Measurements from ENCODE around the gene BCORL1. TPM values are rescaled to one million over a fixed set of nuclear protein-coding genes. Genes with fewer than 3 reads are reported as not detected.

BCORL1 gene
- total and polyA plus RNA-seq, 2 donors (not counting 3 experiments of a cell fraction or from before 2014, with no cell fraction given) = 1.8 to 13.1 TPM

GRCh38 chrX:130051176-130051845, 68.9 kb downstream of the BCORL1 start:
- no peaks in the 10 kb centered on the region for H3K9me1 ChIP-seq (replicated peaks; ENCODE audit: control insufficient read depth, extremely low read depth, insufficient read depth, low read length)
- ChIA-PET POLR2A (no interaction called here), CTCF (interaction anchor here (0.9 to 1.4 kb wide), 2 partner anchors 10 to 13 kb away, joined by 3 read pairs; no protein-coding TSS in a partner anchor)
- H3K4me3 ChIP-seq (replicated peaks in 1 of 3; ENCODE audit: insufficient read depth in 1 of 3, low read depth in 1 of 3, low read length in 3 of 3) = no peak overlapping the region
- no TSS peak for BruUV-seq (replicated peaks)
- H3K36me3 ChIP-seq (ENCODE audit: control insufficient read depth in 2 of 2, extremely low read depth in 1 of 2, insufficient read depth in 2 of 2, low read length in 2 of 2) = peaks cover 4 to 14% of the 10 kb centered on the region in 2 experiments
- H4K20me1 ChIP-seq (replicated peaks; ENCODE audit: control insufficient read depth, extremely low read depth, insufficient read depth, low read length) = no peaks in the 10 kb centered on the region
- no peaks in the 10 kb centered on the region for H3K4me1 ChIP-seq (ENCODE audit: control insufficient read depth, extremely low read depth, insufficient read depth, low read length)
- DNase-seq (ENCODE audit: low read depth, low spot score) (no peak), FAIRE-seq (peak; percentile 59)
- H2AFZ ChIP-seq (ENCODE audit: low read depth, low read length) = no peak overlapping the region
- no peak overlapping the region for H3K27ac ChIP-seq (ENCODE audit: insufficient read depth, low read depth, low read length)
- no peak overlapping the region for H3K9ac ChIP-seq (replicated peaks; ENCODE audit: extremely low read depth, insufficient read depth, low read length)
- no peaks in the 10 kb centered on the region for H3K79me2 ChIP-seq (ENCODE audit: control insufficient read depth, insufficient read depth, low read length)
- dilution Hi-C loops (cut with MboI; ENCODE audit: extremely low pct_ligation_motif_present, low sequenced_read_pairs) = no loop called here
- H3K9me3 ChIP-seq (replicated peaks; ENCODE audit: control insufficient read depth, insufficient read depth, low read length) = no peaks in the 10 kb centered on the region
- H3K4me2 ChIP-seq (ENCODE audit: insufficient read depth, low read length) = no peak overlapping the region
- no peak for TF ChIP-seq CTCF (IDR thresholded peaks at IDR 0.05; ENCODE audit: extremely low read depth in 1 of 2, insufficient read depth in 1 of 2, low read depth in 1 of 2, low read length in 2 of 2)
- TF ChIP-seq EZH2 (IDR thresholded peaks at IDR 0.05; ENCODE audit: borderline replicate concordance, low read depth, low read length, severe bottlenecking) = no peak
- no peak for TF ChIP-seq POLR2A (IDR thresholded peaks at IDR 0.05; ENCODE audit: low read depth, low read length)
- no peak for TF ChIP-seq GATA2 (IDR thresholded peaks at IDR 0.05; ENCODE audit: insufficient read depth, insufficient read length, low read depth, low read length)
- no peak for TF ChIP-seq MYC (IDR thresholded peaks at IDR 0.05; ENCODE audit: low read depth, low read length)
- TF ChIP-seq POLR2AphosphoS5 (IDR thresholded peaks at IDR 0.05; ENCODE audit: insufficient read depth, low read depth, low read length) = no peak
- TF ChIP-seq FOS (IDR thresholded peaks at IDR 0.05; ENCODE audit: borderline replicate concordance, insufficient read depth, low read length) = no peak
- TF ChIP-seq MAX (IDR thresholded peaks at IDR 0.05; ENCODE audit: insufficient read depth, insufficient read length) = no peak
- TF ChIP-seq JUN (IDR thresholded peaks at IDR 0.05; ENCODE audit: borderline replicate concordance, insufficient read depth, insufficient read length, low read depth) = no peak
- no peaks in the 10 kb centered on the region for H3K27me3 ChIP-seq (ENCODE audit: control insufficient read depth in 2 of 2, insufficient read depth in 2 of 2, low read length in 2 of 2)
- intact Hi-C loops (cut with micrococcal nuclease) = no loop called here

Measured in endothelial cell of umbilical vein (primary cell).